Panc1 (cell line): ENCODE data around the gene RASGEF1C. TPM values are rescaled to one million over a fixed set of nuclear protein-coding genes. Genes with fewer than 3 reads are reported as not detected.

Experiments
- ATAC-seq: fragments of 200-7000 bp; cut with Tn5 transposase; 2 replicates; pipeline ENCODE4 v1.9.1; 2020; ENCODE audit warnings: mild to moderate bottlenecking, moderate library complexity
- BruUV-seq: library from RNA; stranded (reverse); fragments of 400-500 nt; replicated peaks from 2 replicates; lab custom pipeline; 2021; lab: Mats Ljungman, UMichigan
- CTCF ChIA-PET: fragments of 300-600 bp; sonication (Branson Sonifier 250); formaldehyde crosslinking; loops from one replicate; lab custom pipeline; 2022; ENCODE audit warnings: antibody characterized with exemption; lab: Charles Lee
- POLR2A ChIA-PET: fragments of 300-600 bp; sonication (Branson Sonifier 250); formaldehyde crosslinking; loops from one replicate; lab custom pipeline; 2022; ENCODE audit warnings: antibody characterized with exemption; lab: Charles Lee
- DNase-seq: peaks from one replicate; pipeline ENCODE4 v3.0.0-alpha.2; 2010; ENCODE audit warnings: low read depth, low spot score
- H3K27ac ChIP-seq: 2 replicates; pipeline ENCODE4 v1.5.1; 2011; ENCODE audit warnings: mild to moderate bottlenecking, low read length, inconsistent platforms
- H3K27me3 ChIP-seq: fragments of 200-500 bp; sonication (Bioruptor generic); 2 replicates; pipeline ENCODE4 v1.6.0; 2014; ENCODE audit warnings: low read length, inconsistent platforms; ENCODE audit not compliant: control insufficient read depth, insufficient read depth
- H3K36me3 ChIP-seq: fragments of 200-500 bp; sonication (Bioruptor generic); 2 replicates; pipeline ENCODE4 v1.5.1; 2014; ENCODE audit warnings: inconsistent platforms, mild to moderate bottlenecking, low read length, moderate library complexity; ENCODE audit not compliant: control insufficient read depth, insufficient read depth
- H3K4me1 ChIP-seq: 2 replicates; pipeline ENCODE4 v1.5.1; 2011; ENCODE audit warnings: inconsistent platforms, mild to moderate bottlenecking, low read length, moderate library complexity; ENCODE audit not compliant: control insufficient read depth, insufficient read depth
- H3K4me3 ChIP-seq, 2 experiments: 2 replicates each; pipeline ENCODE4 v1.5.1; 2011 to 2012; ENCODE audit warnings: low read depth in 2 of 2, low read length in 2 of 2, mild to moderate bottlenecking in 2 of 2, inconsistent platforms in 1 of 2, moderate library complexity in 1 of 2
- H3K9me3 ChIP-seq: fragments of 200-500 bp; sonication (Bioruptor generic); 2 replicates; pipeline ENCODE4 v1.5.1; 2014; ENCODE audit warnings: low read depth, mild to moderate bottlenecking, inconsistent platforms, low read length, moderate library complexity; ENCODE audit not compliant: control insufficient read depth, insufficient read depth
- CTCF ChIP-seq: fragments of 450-650 bp; IDR thresholded peaks from 2 replicates; pipeline ENCODE4 v1.5.1; 2017; ENCODE audit warnings: mild to moderate bottlenecking
- POLR2AphosphoS5 ChIP-seq: IDR thresholded peaks from 2 replicates; pipeline ENCODE4 v1.6.1; 2012; ENCODE audit warnings: mild to moderate bottlenecking, low read depth, low read length, moderate library complexity
- REST ChIP-seq, 2 experiments: IDR thresholded peaks; 2 replicates each; pipeline ENCODE4 v1.6.1; 2011 to 2012; ENCODE audit warnings: low read depth in 2 of 2, control low read depth in 1 of 2, low read length in 1 of 2, mild to moderate bottlenecking in 1 of 2, moderate library complexity in 1 of 2; ENCODE audit not compliant: insufficient read depth in 1 of 2
- SIN3A ChIP-seq: IDR thresholded peaks from 2 replicates; pipeline ENCODE4 v1.6.1; 2012; ENCODE audit warnings: low read depth, mild to moderate bottlenecking, low read length, moderate library complexity, borderline replicate concordance; ENCODE audit not compliant: insufficient read depth
- TCF7L2 ChIP-seq: IDR thresholded peaks from 2 replicates; pipeline ENCODE4 v1.6.1; 2011; ENCODE audit warnings: mild to moderate bottlenecking, low read depth, low read length, inconsistent platforms
- in situ Hi-C: cut with HindIII; loops from 2 replicates; pipeline ENCODE4 v1.10.0; 2016; ENCODE audit warnings: low sequenced_read_pairs, low pct_unique_long_range_greater_than_20kb
- intact Hi-C: fragments of 100-400 bp; cut with micrococcal nuclease; formaldehyde crosslinking; loops from one replicate; pipeline ENCODE4 v1.10.0; 2022; ENCODE audit not compliant: unreplicated experiment
- total RNA-seq: library from RNA; stranded (reverse); gene quantifications from one replicate; pipeline ENCODE4 v1.2.1, GENCODE V29; 2021; ENCODE audit not compliant: unreplicated experiment

RASGEF1C gene
- total RNA-seq, 1 experiment from 2014 or later, result 0.49 TPM

- Histone ChIP-seq H3K4me3 (no peak overlapping the region), H3K27me3 (no peaks in the 10 kb centered on the region), H3K4me1 (no peaks in the 10 kb centered on the region), H3K9me3 (no peaks in the 10 kb centered on the region), H3K36me3 (no peaks in the 10 kb centered on the region), H3K27ac (no peak overlapping the region)
- no peak for TF ChIP-seq REST (IDR thresholded peaks at IDR 0.05; ENCODE audit: insufficient read depth in 1 of 2, low read depth in 2 of 2, low read length in 1 of 2)
- no peak for TF ChIP-seq TCF7L2
- no peak for TF ChIP-seq SIN3A
- TF ChIP-seq CTCF, result no peak
- no peak for TF ChIP-seq POLR2AphosphoS5
- ChIA-PET POLR2A (no interaction called here), CTCF (no interaction called here)
- ATAC-seq (peak; percentile 66; the same call in 1 of the 2 replicates), DNase-seq (no peak)
- intact Hi-C loops (loop anchor here (10.0 kb wide), 1 partner anchor 243 kb away; the partner anchor contains the start of gene MRNIP), in situ Hi-C loops (no loop called here)
- BruUV-seq, result no TSS peak
These were observed 111.7 kb downstream of the RASGEF1C start for GRCh38 chr5:180097163-180097894.

GRCh38 chr5:180096616-180097015, 112.4 kb downstream of the RASGEF1C start:
- in situ Hi-C loops (no loop called here), intact Hi-C loops (loop anchor here (10.0 kb wide), 1 partner anchor 242 kb away; the partner anchor contains the start of gene MRNIP)
- no peak overlapping the region for H3K27ac ChIP-seq
- CTCF ChIA-PET, result no interaction called here
- H3K9me3 ChIP-seq, result no peaks in the 10 kb centered on the region
- H3K27me3 ChIP-seq, result no peaks in the 10 kb centered on the region
- POLR2A ChIA-PET, result no interaction called here
- H3K4me3 ChIP-seq, result no peak overlapping the region
- no TSS peak for BruUV-seq
- ATAC-seq (no peak), DNase-seq (no peak)
- no peaks in the 10 kb centered on the region for H3K4me1 ChIP-seq
- TF ChIP-seq POLR2AphosphoS5, result no peak
- TF ChIP-seq CTCF, result no peak
- no peak for TF ChIP-seq REST (IDR thresholded peaks at IDR 0.05; ENCODE audit: insufficient read depth in 1 of 2, low read depth in 2 of 2, low read length in 1 of 2)
- no peak for TF ChIP-seq TCF7L2
- no peak for TF ChIP-seq SIN3A
- H3K36me3 ChIP-seq, result no peaks in the 10 kb centered on the region
